HTERT RPE-1 (cell line): ENCODE results near the gene VPS37C.
"Not testable (repeated sequence)": the region's sequence is repeated elsewhere in the genome, so short reads cannot be mapped to it uniquely, and the experiment has no call there.

ENCODE experiments used
- in situ Hi-C: fragments of 300-500 bp; cut with MboI; formaldehyde crosslinking; loops from 4 replicates; pipeline ENCODE4 v1.14.3; 2020; ENCODE audit warnings: low sequenced_read_pairs

Gene VPS37C

GRCh38 chr11:61176446-61176845 is 15.2 kb upstream of the VPS37C start:
- in situ Hi-C loops = no loop called here

GRCh38 chr11:61174949-61175348 is 13.7 kb upstream of the VPS37C start:
- in situ Hi-C loops = no loop called here

GRCh38 chr11:61174273-61174672 is 13.0 kb upstream of the VPS37C start:
- in situ Hi-C loops = no loop called here

- in situ Hi-C loops = no loop called here
These were observed 12.2 kb upstream of the VPS37C start for GRCh38 chr11:61173456-61173855.

GRCh38 chr11:61172888-61173287 is 11.7 kb upstream of the VPS37C start:
- in situ Hi-C loops = no loop called here

- in situ Hi-C loops = no loop called here
These were observed 11.1 kb upstream of the VPS37C start for GRCh38 chr11:61172356-61172755.

- in situ Hi-C loops = no loop called here
These were observed 10.7 kb upstream of the VPS37C start for GRCh38 chr11:61171907-61172306.

- in situ Hi-C loops = no loop called here
These were observed 9.3 kb upstream of the VPS37C start for GRCh38 chr11:61170566-61170965.

GRCh38 chr11:61168800-61169199 is 7.6 kb upstream of the VPS37C start:
- in situ Hi-C loops = no loop called here

GRCh38 chr11:61168042-61168688 is 6.9 kb upstream of the VPS37C start:
- in situ Hi-C loops = no loop called here

- in situ Hi-C loops = not testable (repeated sequence)
These were observed 5.1 kb upstream of the VPS37C start for GRCh38 chr11:61166331-61166730.

GRCh38 chr11:61165785-61166184 is 4.6 kb upstream of the VPS37C start:
- in situ Hi-C loops = not testable (repeated sequence)

- in situ Hi-C loops = no loop called here
These were observed 3.6 kb upstream of the VPS37C start for GRCh38 chr11:61164606-61165424.

GRCh38 chr11:61163714-61164605 is 2.7 kb upstream of the VPS37C start:
- in situ Hi-C loops = no loop called here

- in situ Hi-C loops = no loop called here
These were observed 1.8 kb upstream of the VPS37C start for GRCh38 chr11:61163021-61163420.

- in situ Hi-C loops = no loop called here
These were observed 1.1 kb upstream of the VPS37C start for GRCh38 chr11:61162092-61162941.

- in situ Hi-C loops = no loop called here
These were observed 588 bp downstream of the VPS37C start for GRCh38 chr11:61160487-61161189.

GRCh38 chr11:61158691-61159381 is 2.4 kb downstream of the VPS37C start:
- in situ Hi-C loops = no loop called here

GRCh38 chr11:61157743-61158142 is 3.5 kb downstream of the VPS37C start:
- in situ Hi-C loops = no loop called here
